OCI-LY7 (cell line): Measurements from ENCODE around the gene CNTN5. TPM values are rescaled to one million over a fixed set of nuclear protein-coding genes. Genes with fewer than 3 reads are reported as not detected.

Experiments used
- BruUV-seq: library from RNA; stranded (reverse); fragments of 400-500 nt; replicated peaks from 2 replicates; lab custom pipeline; 2021; lab: Mats Ljungman, UMichigan
- CTCF ChIA-PET: fragments of 300-600 bp; sonication (Branson Sonifier 250); formaldehyde crosslinking; loops from one replicate; lab custom pipeline; 2022; ENCODE audit warnings: antibody characterized with exemption; ENCODE audit not compliant: unreplicated experiment; lab: Charles Lee
- POLR2A ChIA-PET: fragments of 300-600 bp; sonication (Branson Sonifier 250); formaldehyde crosslinking; loops from one replicate; lab custom pipeline; 2022; ENCODE audit warnings: antibody characterized with exemption; lab: Charles Lee
- DNase-seq: peaks from one replicate; pipeline ENCODE4 v3.0.0-alpha.2; 2015; ENCODE audit warnings: low spot score
- H2AFZ ChIP-seq: fragments of 200-600 bp; sonication (generic), shearing (Covaris generic); 2 replicates; pipeline ENCODE4 v1.6.1; 2014; ENCODE audit warnings: mild to moderate bottlenecking, antibody characterized with exemption, low read length, moderate library complexity
- H3K27ac ChIP-seq: fragments of 200-600 bp; sonication (generic); 2 replicates; pipeline ENCODE4 v1.5.1; 2014; ENCODE audit warnings: mixed run types, low read depth, mild to moderate bottlenecking, moderate library complexity, low read length, inconsistent platforms; ENCODE audit not compliant: poor library complexity, severe bottlenecking
- H3K36me3 ChIP-seq: fragments of 200-600 bp; sonication (generic); 2 replicates; pipeline ENCODE4 v1.6.1; 2014; ENCODE audit warnings: mild to moderate bottlenecking, antibody characterized with exemption, low read length, moderate library complexity, mixed read lengths; ENCODE audit not compliant: insufficient read depth
- H3K4me1 ChIP-seq: fragments of 200-600 bp; sonication (generic); 2 replicates; pipeline ENCODE4 v1.5.1; 2014; ENCODE audit warnings: mild to moderate bottlenecking, low read length; ENCODE audit not compliant: insufficient read depth, poor library complexity, severe bottlenecking
- H3K4me2 ChIP-seq: fragments of 200-600 bp; sonication (generic); 2 replicates; pipeline ENCODE4 v1.6.1; 2014; ENCODE audit warnings: mild to moderate bottlenecking, low read length
- H3K4me3 ChIP-seq: fragments of 200-600 bp; sonication (generic); 2 replicates; pipeline ENCODE4 v1.5.1; 2014; ENCODE audit warnings: mild to moderate bottlenecking, low read depth, low read length; ENCODE audit not compliant: poor library complexity, severe bottlenecking
- H3K79me2 ChIP-seq: fragments of 200-600 bp; sonication (generic); 2 replicates; pipeline ENCODE4 v1.6.1; 2016; ENCODE audit warnings: low read depth, mild to moderate bottlenecking, low read length, moderate library complexity, mixed read lengths; ENCODE audit not compliant: insufficient read depth
- H3K9me2 ChIP-seq: fragments of 200-600 bp; sonication (generic); 2 replicates; pipeline ENCODE4 v1.6.1; 2016; ENCODE audit warnings: mild to moderate bottlenecking, low read length, mixed read lengths; ENCODE audit not compliant: insufficient read depth
- H3K9me3 ChIP-seq: fragments of 200-600 bp; sonication (generic); 2 replicates; pipeline ENCODE4 v1.6.1; 2014; ENCODE audit warnings: mild to moderate bottlenecking, mixed run types, low read length, mixed read lengths
- H4K20me1 ChIP-seq: fragments of 200-600 bp; sonication (generic); 2 replicates; pipeline ENCODE4 v1.6.1; 2014; ENCODE audit warnings: mild to moderate bottlenecking, antibody characterized with exemption, low read length, moderate library complexity, mixed read lengths; ENCODE audit not compliant: insufficient read depth
- EZH2phosphoT487 ChIP-seq: fragments of 200-600 bp; sonication (generic); IDR thresholded peaks from 2 replicates; pipeline ENCODE4 v1.6.1; 2018; ENCODE audit warnings: low read depth, borderline replicate concordance, mild to moderate bottlenecking, mixed run types, antibody characterized with exemption, low read length, moderate library complexity, mixed read lengths
- intact Hi-C: fragments of 100-400 bp; cut with micrococcal nuclease; formaldehyde crosslinking; loops from one replicate; pipeline ENCODE4 v1.10.0; 2022; ENCODE audit not compliant: unreplicated experiment
- total RNA-seq, 2 experiments: library from RNA; depleted of rRNA in 1 of 2; stranded (reverse); fragments of >200 nt in 1 of 2; shearing (Covaris generic) in 1 of 2; gene quantifications; 2 replicates each; pipeline ENCODE4 v1.2.3, GENCODE V29; 2014 to 2022
- TF ChIP-seq, protein P1 (sequence below): fragments of 200-600 bp; sonication (generic); conservative IDR thresholded peaks from 2 replicates; pipeline ENCODE4 v1.5.1; 2014; ENCODE audit warnings: mild to moderate bottlenecking, antibody characterized with exemption, low read length, moderate library complexity, mixed read lengths

CNTN5 gene
- total RNA-seq, 2 experiments from 2014 or later, result not detected

DNA sequence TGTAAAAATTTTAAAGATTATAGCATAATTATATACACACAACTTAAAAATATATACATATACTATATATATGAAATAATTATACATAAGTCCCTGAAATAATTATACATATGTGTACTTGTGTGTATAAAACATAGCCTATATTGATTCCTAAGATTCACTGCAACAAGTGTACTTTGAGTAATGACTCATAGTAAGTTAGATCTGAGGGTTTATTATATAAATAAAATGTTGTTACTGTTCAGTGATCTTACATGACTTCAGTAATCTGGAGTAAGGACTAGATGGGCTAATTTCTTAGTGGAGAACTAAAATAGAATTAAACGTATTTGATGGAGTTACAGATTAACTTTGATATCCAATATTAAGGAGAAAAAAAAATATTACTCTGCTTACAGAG lies 350.5 kb downstream of the CNTN5 start:
- no peak overlapping the region for H3K4me2 ChIP-seq
- no peaks in the 10 kb centered on the region for H3K9me3 ChIP-seq
- POLR2A ChIA-PET, result no interaction called here
- CTCF ChIA-PET, result no interaction called here
- no peaks in the 10 kb centered on the region for H4K20me1 ChIP-seq
- H2AFZ ChIP-seq, result no peak overlapping the region
- no peaks in the 10 kb centered on the region for H3K4me1 ChIP-seq
- no peak for TF ChIP-seq EZH2phosphoT487
- TF ChIP-seq, protein P1, sequence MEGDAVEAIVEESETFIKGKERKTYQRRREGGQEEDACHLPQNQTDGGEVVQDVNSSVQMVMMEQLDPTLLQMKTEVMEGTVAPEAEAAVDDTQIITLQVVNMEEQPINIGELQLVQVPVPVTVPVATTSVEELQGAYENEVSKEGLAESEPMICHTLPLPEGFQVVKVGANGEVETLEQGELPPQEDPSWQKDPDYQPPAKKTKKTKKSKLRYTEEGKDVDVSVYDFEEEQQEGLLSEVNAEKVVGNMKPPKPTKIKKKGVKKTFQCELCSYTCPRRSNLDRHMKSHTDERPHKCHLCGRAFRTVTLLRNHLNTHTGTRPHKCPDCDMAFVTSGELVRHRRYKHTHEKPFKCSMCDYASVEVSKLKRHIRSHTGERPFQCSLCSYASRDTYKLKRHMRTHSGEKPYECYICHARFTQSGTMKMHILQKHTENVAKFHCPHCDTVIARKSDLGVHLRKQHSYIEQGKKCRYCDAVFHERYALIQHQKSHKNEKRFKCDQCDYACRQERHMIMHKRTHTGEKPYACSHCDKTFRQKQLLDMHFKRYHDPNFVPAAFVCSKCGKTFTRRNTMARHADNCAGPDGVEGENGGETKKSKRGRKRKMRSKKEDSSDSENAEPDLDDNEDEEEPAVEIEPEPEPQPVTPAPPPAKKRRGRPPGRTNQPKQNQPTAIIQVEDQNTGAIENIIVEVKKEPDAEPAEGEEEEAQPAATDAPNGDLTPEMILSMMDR, result no peak
- H3K79me2 ChIP-seq, result no peaks in the 10 kb centered on the region
- no peaks in the 10 kb centered on the region for H3K9me2 ChIP-seq
- no peaks in the 10 kb centered on the region for H3K36me3 ChIP-seq
- no peak for DNase-seq
- no peak overlapping the region for H3K27ac ChIP-seq
- intact Hi-C loops, result no loop called here
- no peak overlapping the region for H3K4me3 ChIP-seq
- BruUV-seq, result no TSS peak

- Histone ChIP-seq H3K4me1 (no peaks in the 10 kb centered on the region), H3K27ac (no peak overlapping the region), H3K36me3 (no peaks in the 10 kb centered on the region), H4K20me1 (no peaks in the 10 kb centered on the region), H3K79me2 (no peaks in the 10 kb centered on the region), H3K4me3 (no peak overlapping the region), H3K4me2 (no peak overlapping the region), H3K9me3 (no peaks in the 10 kb centered on the region), H2AFZ (no peak overlapping the region), H3K9me2 (no peaks in the 10 kb centered on the region)
- no peak for DNase-seq
- ChIA-PET POLR2A (no interaction called here), CTCF (no interaction called here)
- TF ChIP-seq, protein P1, result no peak
- no peak for TF ChIP-seq EZH2phosphoT487
- intact Hi-C loops, result no loop called here
- no TSS peak for BruUV-seq
Measured at GRCh38 chr11:99376463-99376862, 355.7 kb downstream of the CNTN5 start.

DNA sequence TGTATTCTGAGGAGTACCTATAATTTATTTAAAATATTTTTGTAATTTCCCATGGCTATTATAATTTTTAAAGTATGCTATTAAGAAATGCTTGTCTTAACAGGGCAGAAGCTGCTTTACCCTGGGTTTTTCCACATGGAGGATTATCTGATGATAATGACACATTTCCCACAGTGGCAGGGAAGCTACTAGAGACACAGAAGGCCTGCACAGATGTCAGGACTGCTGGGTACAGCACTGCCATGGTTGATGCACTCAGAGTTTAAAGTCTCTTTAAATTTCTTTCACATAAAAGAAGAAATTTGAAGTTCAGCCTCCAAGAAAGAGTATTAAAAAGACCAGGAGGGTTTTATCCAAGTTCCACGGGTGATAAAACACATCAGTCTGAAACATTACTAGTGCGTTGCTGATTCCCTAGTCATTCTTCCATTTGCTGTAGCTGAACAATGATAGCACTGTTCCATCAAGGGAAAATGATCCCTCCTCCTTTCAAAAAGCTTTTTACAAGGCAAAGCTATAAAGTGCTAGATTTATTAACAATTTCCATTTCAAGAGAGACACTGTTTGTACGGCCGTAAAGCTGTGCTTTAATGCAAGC lies 363.0 kb downstream of the CNTN5 start:
- Histone ChIP-seq H3K9me3 (no peaks in the 10 kb centered on the region), H2AFZ (no peak overlapping the region), H3K4me3 (no peak overlapping the region), H3K4me1 (no peaks in the 10 kb centered on the region), H3K4me2 (no peak overlapping the region), H3K79me2 (no peaks in the 10 kb centered on the region), H3K27ac (no peak overlapping the region), H4K20me1 (no peaks in the 10 kb centered on the region), H3K9me2 (no peaks in the 10 kb centered on the region), H3K36me3 (no peaks in the 10 kb centered on the region)
- ChIA-PET POLR2A (no interaction called here), CTCF (no interaction called here)
- no TSS peak for BruUV-seq
- no peak for DNase-seq
- intact Hi-C loops, result no loop called here
- TF ChIP-seq, protein P1, result no peak
- TF ChIP-seq EZH2phosphoT487, result no peak
